Measurements from ENCODE around the gene SHLD3.
"Not testable (repeated sequence)": the region's sequence is repeated elsewhere in the genome, so short reads cannot be mapped to it uniquely, and the experiment has no call there.

DNA sequence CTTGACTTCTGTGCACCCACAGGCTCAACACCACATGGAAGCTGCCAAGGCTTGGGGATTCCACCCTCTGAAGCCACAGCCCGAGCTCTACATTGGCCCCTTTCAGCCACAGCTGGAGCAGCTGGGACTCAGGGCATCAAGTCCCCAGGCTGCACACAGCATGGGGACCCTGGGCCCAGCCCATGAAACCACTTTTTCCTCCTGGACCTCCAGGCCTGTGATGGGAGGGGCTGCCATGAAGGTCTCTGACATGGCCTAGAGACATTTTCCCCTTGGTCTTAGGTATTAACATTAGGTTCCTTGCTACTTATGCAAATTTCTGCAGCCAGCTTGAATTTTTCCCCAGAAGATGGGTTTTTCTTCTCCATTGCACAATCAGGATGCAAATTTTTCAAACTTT lies 23.1 kb upstream of the SHLD3 start:
- TF ChIP-seq CTCF (conservative IDR thresholded peaks at IDR 0.05; ENCODE audit: low read length); EZH2phosphoT487 (IDR thresholded peaks at IDR 0.05; ENCODE audit: borderline replicate concordance, low read depth, low read length): not testable (repeated sequence)

Data from OCI-LY7 (cell line).